ENCODE data around the gene CX3CR1.
"Not testable (repeated sequence)": the region's sequence is repeated elsewhere in the genome, so short reads cannot be mapped to it uniquely, and the experiment has no call there.

Gene CX3CR1

GRCh38 chr3:39322936-39323335, 43.1 kb upstream of the CX3CR1 start:
- DNase-seq (ENCODE audit: low read depth): no peak
- TF ChIP-seq CTCF (IDR thresholded peaks at IDR 0.05; ENCODE audit: low read depth, low read length, missing control alignments): no peak
- no peak overlapping the region for H3K4me3 ChIP-seq (ENCODE audit: low read depth, low read length)

- not testable (repeated sequence) for H3K4me3 ChIP-seq (ENCODE audit: low read depth, low read length); DNase-seq (ENCODE audit: low read depth)
Measured at GRCh38 chr3:39322209-39322715, 42.4 kb upstream of the CX3CR1 start.

- DNase-seq (ENCODE audit: low read depth); H3K4me3 ChIP-seq (ENCODE audit: low read depth, low read length): not testable (repeated sequence)
Measured at GRCh38 chr3:39321574-39321983, 41.7 kb upstream of the CX3CR1 start.

GRCh38 chr3:39319249-39319648, 39.4 kb upstream of the CX3CR1 start:
- TF ChIP-seq CTCF (IDR thresholded peaks at IDR 0.05; ENCODE audit: low read depth, low read length, missing control alignments): no peak
- no peak for DNase-seq (ENCODE audit: low read depth)
- H3K4me3 ChIP-seq (ENCODE audit: low read depth, low read length): no peak overlapping the region

GRCh38 chr3:39318301-39318700, 38.5 kb upstream of the CX3CR1 start:
- DNase-seq (ENCODE audit: low read depth): no peak
- H3K4me3 ChIP-seq (ENCODE audit: low read depth, low read length): no peak overlapping the region
- TF ChIP-seq CTCF (IDR thresholded peaks at IDR 0.05; ENCODE audit: low read depth, low read length, missing control alignments): no peak

GRCh38 chr3:39317571-39318169, 37.8 kb upstream of the CX3CR1 start:
- TF ChIP-seq CTCF (IDR thresholded peaks at IDR 0.05; ENCODE audit: low read depth, low read length, missing control alignments): no peak
- H3K4me3 ChIP-seq (ENCODE audit: low read depth, low read length): no peak overlapping the region
- DNase-seq (ENCODE audit: low read depth): no peak

GRCh38 chr3:39315420-39315819, 35.6 kb upstream of the CX3CR1 start:
- TF ChIP-seq CTCF (IDR thresholded peaks at IDR 0.05; ENCODE audit: low read depth, low read length, missing control alignments): no peak

GRCh38 chr3:39313289-39313688, 33.5 kb upstream of the CX3CR1 start:
- TF ChIP-seq CTCF (IDR thresholded peaks at IDR 0.05; ENCODE audit: low read depth, low read length, missing control alignments): no peak
- H3K4me3 ChIP-seq (ENCODE audit: low read depth, low read length): no peak overlapping the region
- no peak for DNase-seq (ENCODE audit: low read depth)

More at GRCh38 chr3:39315420-39315819, 35.6 kb upstream of the CX3CR1 start:
- DNase-seq (ENCODE audit: low read depth): no peak
- H3K4me3 ChIP-seq (ENCODE audit: low read depth, low read length): no peak overlapping the region

Measured in GM12864 (cell line).